Liver (tissue), 9 donors: ENCODE measurements around the gene TTC7B. TPM values are rescaled to one million over a fixed set of nuclear protein-coding genes. Genes with fewer than 3 reads are reported as not detected.

ENCODE experiments used
- DNase-seq: peaks from one replicate; pipeline ENCODE4 v3.0.0-alpha.2; 2017; ENCODE audit warnings: low spot score
- H3K27ac ChIP-seq, 2 donors: one replicate each; pipeline ENCODE4 v1.7.0; 2013; ENCODE audit warnings: inconsistent platforms in 2 of 2, low read length in 2 of 2, control low read depth in 1 of 2, low read depth in 1 of 2, mild to moderate bottlenecking in 1 of 2
- H3K27me3 ChIP-seq, 4 donors: one replicate each; pipeline versions ENCODE4 v1.6.1 to v1.7.0; 2013; ENCODE audit warnings: low read length in 3 of 4, inconsistent platforms in 1 of 4, mild to moderate bottlenecking in 1 of 4, moderate library complexity in 1 of 4; ENCODE audit not compliant: control insufficient read depth in 4 of 4, insufficient read depth in 4 of 4
- H3K36me3 ChIP-seq, 4 donors: one replicate each; pipeline versions ENCODE4 v1.6.1 to v1.7.0; 2013; ENCODE audit warnings: low read length in 3 of 4, mild to moderate bottlenecking in 3 of 4, low read depth in 1 of 4, moderate library complexity in 1 of 4; ENCODE audit not compliant: control insufficient read depth in 4 of 4, insufficient read depth in 3 of 4
- H3K4me1 ChIP-seq, 4 donors: one replicate each; pipeline versions ENCODE4 v1.6.1 to v1.7.0; 2013; ENCODE audit warnings: low read length in 3 of 4, mild to moderate bottlenecking in 3 of 4, moderate library complexity in 1 of 4; ENCODE audit not compliant: control insufficient read depth in 4 of 4, insufficient read depth in 4 of 4
- H3K4me3 ChIP-seq, 3 donors: one replicate each; pipeline versions ENCODE4 v1.6.1 to v1.7.0; 2013; ENCODE audit warnings: low read length in 3 of 3, control low read depth in 1 of 3, low read depth in 1 of 3, mild to moderate bottlenecking in 1 of 3
- H3K9ac ChIP-seq, 2 donors: one replicate each; pipeline ENCODE4 v1.7.0; 2013; ENCODE audit warnings: low read length in 2 of 2, mild to moderate bottlenecking in 2 of 2, moderate library complexity in 2 of 2, control low read depth in 1 of 2, low read depth in 1 of 2
- H3K9me3 ChIP-seq, 4 donors: one replicate each; pipeline versions ENCODE4 v1.6.1 to v1.7.0; 2013; ENCODE audit warnings: low read length in 3 of 4; ENCODE audit not compliant: control insufficient read depth in 4 of 4
- FOXA2 ChIP-seq: IDR thresholded peaks from 2 replicates; pipeline ENCODE4 v1.6.1; 2016; ENCODE audit warnings: antibody characterized with exemption
- GABPA ChIP-seq, 2 donors: IDR thresholded peaks in 1 of 2; conservative IDR thresholded peaks in 1 of 2; 2 replicates each; pipeline ENCODE4 v1.6.1; 2016; ENCODE audit warnings: antibody characterized with exemption in 2 of 2, mild to moderate bottlenecking in 1 of 2, moderate library complexity in 1 of 2
- JUND ChIP-seq, 2 donors: IDR thresholded peaks; 2 replicates each; pipeline ENCODE4 v1.6.1; 2016; ENCODE audit warnings: antibody characterized with exemption in 2 of 2
- MAX ChIP-seq: IDR thresholded peaks from 2 replicates; pipeline ENCODE4 v1.6.1; 2016; ENCODE audit warnings: antibody characterized with exemption
- NR2F2 ChIP-seq: IDR thresholded peaks from 2 replicates; pipeline ENCODE4 v1.6.1; 2016; ENCODE audit warnings: antibody characterized with exemption
- SP1 ChIP-seq: IDR thresholded peaks from 2 replicates; pipeline ENCODE4 v1.6.1; 2018; ENCODE audit warnings: antibody characterized with exemption, mild to moderate bottlenecking
- ZBTB33 ChIP-seq: IDR thresholded peaks from 2 replicates; pipeline ENCODE4 v1.6.1; 2016; ENCODE audit warnings: antibody characterized with exemption
- WGBS: extraction: QIAGEN DNeasy Blood & Tissue Kit; methylation state at CpG from one replicate; pipeline ENCODE4 v1.1.7; 2013; 5-methylcytosine and 5-hydroxymethylcytosine counted together
- polyA plus RNA-seq, 2 donors: library from polyadenylated mRNA; stranded (reverse) in 1 of 2; unstranded in 1 of 2; fragments of 200-250 nt in 1 of 2; fragments of >200 nt in 1 of 2; fragmentation: Nextera tagmentation in 1 of 2; extraction: Ambion mirVana in 1 of 2; gene quantifications; one replicate each; pipeline versions ENCODE4 v1.2.1 to v1.2.3, GENCODE V29; 2013 to 2015
- total RNA-seq, 2 donors: library from RNA; depleted of rRNA; stranded (reverse); fragments of >200 nt; gene quantifications; one replicate each; pipeline ENCODE4 v1.2.3, GENCODE V29; 2014
- TF ChIP-seq, protein P1 (sequence below): fragments of 150-350 bp; IDR thresholded peaks from 2 replicates; pipeline ENCODE4 v1.5.1; 2017; ENCODE audit warnings: improper control_type of control experiment, low read depth, low read length; ENCODE audit not compliant: missing input control
- TF ChIP-seq, protein P2 (sequence below): IDR thresholded peaks from 2 replicates; pipeline ENCODE4 v1.6.1; 2016; ENCODE audit warnings: antibody characterized with exemption, mild to moderate bottlenecking
- donor health status: healthy.
- donor health status: healthy.
- donor health status: healthy.
- donor health status: healthy.
- donor health status: healthy.

Gene TTC7B
- total and polyA plus RNA-seq, 4 donors, result 9.1 to 31.0 (median 12.5) TPM

- Histone ChIP-seq H3K36me3 (peaks cover 0 to 3% (median under 1%) of the 10 kb centered on the region in 4 donors), H3K27me3 (no peaks in the 10 kb centered on the region), H3K9ac (no peak overlapping the region), H3K27ac (no peak overlapping the region), H3K9me3 (no peaks in the 10 kb centered on the region), H3K4me3 (no peak overlapping the region), H3K4me1 (no peaks in the 10 kb centered on the region)
- 96% methylated on average over 16 of the region's 16 CpGs for WGBS
- TF ChIP-seq MAX, result no peak
- no peak for TF ChIP-seq SP1
- no peak for TF ChIP-seq JUND (IDR thresholded peaks at IDR 0.05)
- TF ChIP-seq FOXA2, result no peak
- no peak for TF ChIP-seq NR2F2
- TF ChIP-seq, protein P1, sequence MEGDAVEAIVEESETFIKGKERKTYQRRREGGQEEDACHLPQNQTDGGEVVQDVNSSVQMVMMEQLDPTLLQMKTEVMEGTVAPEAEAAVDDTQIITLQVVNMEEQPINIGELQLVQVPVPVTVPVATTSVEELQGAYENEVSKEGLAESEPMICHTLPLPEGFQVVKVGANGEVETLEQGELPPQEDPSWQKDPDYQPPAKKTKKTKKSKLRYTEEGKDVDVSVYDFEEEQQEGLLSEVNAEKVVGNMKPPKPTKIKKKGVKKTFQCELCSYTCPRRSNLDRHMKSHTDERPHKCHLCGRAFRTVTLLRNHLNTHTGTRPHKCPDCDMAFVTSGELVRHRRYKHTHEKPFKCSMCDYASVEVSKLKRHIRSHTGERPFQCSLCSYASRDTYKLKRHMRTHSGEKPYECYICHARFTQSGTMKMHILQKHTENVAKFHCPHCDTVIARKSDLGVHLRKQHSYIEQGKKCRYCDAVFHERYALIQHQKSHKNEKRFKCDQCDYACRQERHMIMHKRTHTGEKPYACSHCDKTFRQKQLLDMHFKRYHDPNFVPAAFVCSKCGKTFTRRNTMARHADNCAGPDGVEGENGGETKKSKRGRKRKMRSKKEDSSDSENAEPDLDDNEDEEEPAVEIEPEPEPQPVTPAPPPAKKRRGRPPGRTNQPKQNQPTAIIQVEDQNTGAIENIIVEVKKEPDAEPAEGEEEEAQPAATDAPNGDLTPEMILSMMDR, result no peak
- TF ChIP-seq ZBTB33, result no peak
- TF ChIP-seq, protein P2, sequence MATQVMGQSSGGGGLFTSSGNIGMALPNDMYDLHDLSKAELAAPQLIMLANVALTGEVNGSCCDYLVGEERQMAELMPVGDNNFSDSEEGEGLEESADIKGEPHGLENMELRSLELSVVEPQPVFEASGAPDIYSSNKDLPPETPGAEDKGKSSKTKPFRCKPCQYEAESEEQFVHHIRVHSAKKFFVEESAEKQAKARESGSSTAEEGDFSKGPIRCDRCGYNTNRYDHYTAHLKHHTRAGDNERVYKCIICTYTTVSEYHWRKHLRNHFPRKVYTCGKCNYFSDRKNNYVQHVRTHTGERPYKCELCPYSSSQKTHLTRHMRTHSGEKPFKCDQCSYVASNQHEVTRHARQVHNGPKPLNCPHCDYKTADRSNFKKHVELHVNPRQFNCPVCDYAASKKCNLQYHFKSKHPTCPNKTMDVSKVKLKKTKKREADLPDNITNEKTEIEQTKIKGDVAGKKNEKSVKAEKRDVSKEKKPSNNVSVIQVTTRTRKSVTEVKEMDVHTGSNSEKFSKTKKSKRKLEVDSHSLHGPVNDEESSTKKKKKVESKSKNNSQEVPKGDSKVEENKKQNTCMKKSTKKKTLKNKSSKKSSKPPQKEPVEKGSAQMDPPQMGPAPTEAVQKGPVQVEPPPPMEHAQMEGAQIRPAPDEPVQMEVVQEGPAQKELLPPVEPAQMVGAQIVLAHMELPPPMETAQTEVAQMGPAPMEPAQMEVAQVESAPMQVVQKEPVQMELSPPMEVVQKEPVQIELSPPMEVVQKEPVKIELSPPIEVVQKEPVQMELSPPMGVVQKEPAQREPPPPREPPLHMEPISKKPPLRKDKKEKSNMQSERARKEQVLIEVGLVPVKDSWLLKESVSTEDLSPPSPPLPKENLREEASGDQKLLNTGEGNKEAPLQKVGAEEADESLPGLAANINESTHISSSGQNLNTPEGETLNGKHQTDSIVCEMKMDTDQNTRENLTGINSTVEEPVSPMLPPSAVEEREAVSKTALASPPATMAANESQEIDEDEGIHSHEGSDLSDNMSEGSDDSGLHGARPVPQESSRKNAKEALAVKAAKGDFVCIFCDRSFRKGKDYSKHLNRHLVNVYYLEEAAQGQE, result no peak
- no peak for DNase-seq
These were observed 83.0 kb downstream of the TTC7B start for GRCh38 chr14:90733139-90733808.

DNA sequence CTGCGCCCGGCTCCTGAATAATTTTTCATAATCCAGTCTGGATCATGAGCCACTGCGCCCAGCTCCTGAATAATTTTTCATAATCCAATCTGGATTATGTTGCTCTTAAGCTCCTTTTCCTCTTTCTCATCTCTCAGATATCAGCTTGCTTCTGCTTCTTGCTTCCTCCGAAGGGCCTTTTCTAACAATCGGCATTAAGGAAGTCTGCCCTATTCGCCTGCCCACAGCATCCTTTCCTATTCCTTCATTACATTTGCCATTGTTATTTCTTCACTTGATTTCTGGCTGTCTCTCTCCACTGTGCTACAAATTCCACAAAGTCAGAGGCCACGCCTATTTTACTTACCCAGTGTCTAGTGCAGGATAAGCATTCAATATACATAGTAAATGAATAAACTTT, 83.5 kb downstream of the TTC7B start:
- no peak for DNase-seq
- 87% methylated on average over 7 of the region's 7 CpGs for WGBS
- peaks cover 0 to 6% (median under 1%) of the 10 kb centered on the region in 4 donors for H3K36me3 ChIP-seq
- H3K27me3 ChIP-seq, result no peaks in the 10 kb centered on the region
- H3K4me1 ChIP-seq, result no peaks in the 10 kb centered on the region
- no peaks in the 10 kb centered on the region for H3K9me3 ChIP-seq
- no peak overlapping the region for H3K27ac ChIP-seq
- TF ChIP-seq NR2F2, result no peak
- no peak overlapping the region for H3K4me3 ChIP-seq
- no peak overlapping the region for H3K9ac ChIP-seq

DNA sequence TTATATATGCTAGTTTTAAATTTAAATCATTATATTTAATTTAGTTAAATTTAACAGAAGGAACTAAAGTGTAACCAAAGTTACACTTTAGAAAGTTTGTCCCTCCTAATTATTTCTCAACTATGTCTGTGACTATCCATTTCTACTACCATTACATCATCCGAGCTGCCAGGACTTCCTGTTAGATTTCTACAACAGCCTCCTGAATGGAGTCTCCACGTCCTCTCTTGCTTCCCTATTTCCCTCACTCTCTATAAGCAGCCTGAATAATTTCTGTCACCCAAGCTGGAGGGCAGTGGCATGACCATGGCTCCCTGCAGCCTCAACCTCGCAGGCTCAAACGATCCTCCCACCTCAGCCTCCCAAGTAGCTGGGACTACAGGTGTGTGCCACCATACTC, 84.1 kb downstream of the TTC7B start:
- Histone ChIP-seq H3K9me3 (no peaks in the 10 kb centered on the region), H3K27ac (no peak overlapping the region), H3K4me3 (no peak overlapping the region), H3K36me3 (peaks cover 0 to 7% (median under 1%) of the 10 kb centered on the region in 4 donors), H3K9ac (no peak overlapping the region), H3K27me3 (no peaks in the 10 kb centered on the region), H3K4me1 (no peaks in the 10 kb centered on the region)
- no peak for DNase-seq
- TF ChIP-seq GABPA (IDR thresholded peaks at IDR 0.05 in 1 of 2, conservative IDR thresholded peaks at IDR 0.05 in 1 of 2), result no peak
- WGBS, result 83% methylated on average over 4 of the region's 4 CpGs
